GM23338 (cell line): ENCODE results near the gene TMEM63A.

Experiments
- CTCF ChIP-seq, 2 experiments: fragments of 200-600 bp in 1 of 2; sonication (generic) in 1 of 2; conservative IDR thresholded peaks; 2 replicates each; pipeline versions ENCODE4 v1.5.1 to v1.6.1; 2016 to 2017; ENCODE audit warnings: antibody characterized with exemption in 2 of 2, low read depth in 2 of 2, mild to moderate bottlenecking in 2 of 2, moderate library complexity in 1 of 2
- EZH2 ChIP-seq: fragments of 200-600 bp; sonication (generic); IDR thresholded peaks from one replicate; pipeline ENCODE4 v1.8.0; 2017; ENCODE audit warnings: antibody characterized with exemption, mild to moderate bottlenecking, low read depth; ENCODE audit not compliant: unreplicated experiment
- JUNB ChIP-seq: IDR thresholded peaks from one replicate; pipeline ENCODE4 v1.6.1; 2016; ENCODE audit warnings: antibody characterized with exemption; ENCODE audit not compliant: unreplicated experiment
- POLR2AphosphoS5 ChIP-seq: IDR thresholded peaks from 2 replicates; pipeline ENCODE4 v1.6.1; 2016; ENCODE audit warnings: antibody characterized with exemption, low read depth

GRCh38 chr1:225892307-225892706, 10.1 kb upstream of the TMEM63A start:
- TF ChIP-seq CTCF (conservative IDR thresholded peaks at IDR 0.05; ENCODE audit: low read depth in 2 of 2) = no peak
- no peak for TF ChIP-seq POLR2AphosphoS5
- TF ChIP-seq EZH2 = no peak
- no peak for TF ChIP-seq JUNB
